K562 (cell line): ENCODE results near the gene PKHD1. TPM values are rescaled to one million over a fixed set of nuclear protein-coding genes. Genes with fewer than 3 reads are reported as not detected.

Experiments used
- ATAC-seq: fragments of 200-7000 bp; cut with Tn5 transposase; 3 replicates; pipeline ENCODE4 v1.9.1; 2020; ENCODE audit warnings: moderate library complexity
- BruUV-seq: library from RNA; stranded (reverse); fragments of 400-500 nt; replicated peaks from 2 replicates; lab custom pipeline; 2021; lab: Mats Ljungman, UMichigan
- CTCF ChIA-PET: fragments of 300-600 bp; formaldehyde crosslinking; extraction: SDS; loops from one replicate; lab custom pipeline; 2021; ENCODE audit warnings: low intra/inter-chr PET ratio; lab: Yijun Ruan, JAX
- POLR2A ChIA-PET: fragments of 300-600, 350-650 bp; sonication (Branson Sonifier 250); formaldehyde crosslinking; extraction: SDS; loops from one replicate; lab custom pipeline; 2021; ENCODE audit warnings: antibody characterized with exemption, inconsistent platforms; lab: Yijun Ruan, JAX
- DNase-seq, 4 experiments: peaks; one replicate each; pipeline versions ENCODE4 v3.0.0 to v3.0.0-alpha.2; 2011 to 2018; ENCODE audit warnings: low spot score in 3 of 4, mixed read lengths in 3 of 4; ENCODE audit errors: extremely low read depth in 1 of 4
- FAIRE-seq: peaks from 2 replicates; lab custom pipeline; 2011; peaks lifted over from hg19 to GRCh38; lab: Jason Lieb, UNC
- H2AFZ ChIP-seq: 2 replicates; pipeline ENCODE4 v1.6.0; 2011; ENCODE audit warnings: low read depth, low read length, control low read depth, inconsistent platforms
- H3K27ac ChIP-seq: fragments of 200-600 bp; 3 replicates; pipeline ENCODE4 v1.8.0; 2011; ENCODE audit warnings: low read depth, mild to moderate bottlenecking, control low read depth, inconsistent platforms, low read length, moderate library complexity, mixed read lengths; ENCODE audit errors: extremely low read depth
- H3K27me3 ChIP-seq, 2 experiments: fragments of 300-600 bp in 1 of 2; 2 replicates in 1 of 2; 3 replicates in 1 of 2; pipeline versions ENCODE4 v1.6.0 to v1.8.0; 2011; ENCODE audit warnings: inconsistent platforms in 2 of 2, low read length in 2 of 2, mild to moderate bottlenecking in 1 of 2, mixed read lengths in 1 of 2, moderate library complexity in 1 of 2; ENCODE audit not compliant: control insufficient read depth in 2 of 2, insufficient read depth in 2 of 2
- H3K36me3 ChIP-seq: fragments of 300-600 bp; 3 replicates; pipeline ENCODE4 v1.8.0; 2011; ENCODE audit warnings: mild to moderate bottlenecking, low read length, inconsistent platforms; ENCODE audit not compliant: control insufficient read depth, insufficient read depth
- H3K4me1 ChIP-seq, 2 experiments: fragments of 200-600 bp in 1 of 2; replicated peaks in 1 of 2; 2 replicates in 1 of 2; 3 replicates in 1 of 2; pipeline versions ENCODE4 v1.5.1 to v1.8.0; 2011; ENCODE audit warnings: inconsistent platforms in 2 of 2, low read length in 2 of 2, mild to moderate bottlenecking in 1 of 2, mixed read lengths in 1 of 2, moderate library complexity in 1 of 2; ENCODE audit not compliant: control insufficient read depth in 2 of 2, insufficient read depth in 2 of 2
- H3K4me2 ChIP-seq: 2 replicates; pipeline ENCODE4 v1.6.1; 2011; ENCODE audit warnings: low read length, control low read depth, inconsistent platforms, mixed read lengths; ENCODE audit not compliant: insufficient read depth
- H3K4me3 ChIP-seq: fragments of 200-600 bp; sonication (generic), shearing (Covaris generic); 2 replicates; pipeline ENCODE4 v1.5.1; 2016; ENCODE audit warnings: control low read depth, inconsistent platforms
- H3K79me2 ChIP-seq: fragments of 200-600 bp; 3 replicates; pipeline ENCODE4 v1.8.0; 2011; ENCODE audit warnings: low read length, inconsistent platforms; ENCODE audit not compliant: control insufficient read depth, insufficient read depth
- H3K9ac ChIP-seq, 2 experiments: 2 replicates each; pipeline versions ENCODE4 v1.6.0 to v1.6.1; 2011; ENCODE audit warnings: low read depth in 2 of 2, low read length in 2 of 2, control low read depth in 1 of 2, inconsistent platforms in 1 of 2, mild to moderate bottlenecking in 1 of 2, mixed read lengths in 1 of 2; ENCODE audit not compliant: insufficient read depth in 1 of 2
- H3K9me1 ChIP-seq: one replicate; pipeline ENCODE4 v1.6.0; 2011; ENCODE audit warnings: inconsistent platforms, mild to moderate bottlenecking, low read length, moderate library complexity; ENCODE audit not compliant: control insufficient read depth, insufficient read depth
- H3K9me3 ChIP-seq: replicated peaks from 2 replicates; pipeline ENCODE4 v1.5.1; 2011; ENCODE audit warnings: low read depth, low read length, inconsistent platforms; ENCODE audit not compliant: control insufficient read depth, insufficient read depth
- H4K20me1 ChIP-seq: replicated peaks from 2 replicates; pipeline ENCODE4 v1.6.1; 2011; ENCODE audit warnings: low read length, inconsistent platforms, mixed read lengths; ENCODE audit not compliant: control insufficient read depth, insufficient read depth
- CXXC5 ChIP-seq: fragments of 250-450 bp; sonication (Bioruptor Pico); IDR thresholded peaks from 2 replicates; pipeline ENCODE4 v1.8.0; 2022; ENCODE audit warnings: inconsistent platforms, mild to moderate bottlenecking, moderate library complexity
- HOMEZ ChIP-seq: fragments of 250-450 bp; sonication (Bioruptor Pico); IDR thresholded peaks from 2 replicates; pipeline ENCODE4 v1.4.0; 2020; ENCODE audit warnings: mild to moderate bottlenecking, moderate library complexity
- ILF3 ChIP-seq: fragments of 450-650 bp; IDR thresholded peaks from 2 replicates; pipeline ENCODE4 v1.6.1; 2018; ENCODE audit warnings: antibody characterized with exemption, mild to moderate bottlenecking, moderate library complexity, borderline replicate concordance
- RFX5 ChIP-seq: IDR thresholded peaks from 2 replicates; pipeline ENCODE4 v1.6.1; 2011; ENCODE audit warnings: low read depth, mild to moderate bottlenecking, improper control_type of control experiment, low read length
- SETDB1 ChIP-seq: IDR thresholded peaks from one replicate; pipeline ENCODE4 v1.6.1; 2012; ENCODE audit warnings: low read length, control low read depth, inconsistent platforms
- TAF9B ChIP-seq: fragments of 450-650 bp; IDR thresholded peaks from 2 replicates; pipeline ENCODE4 v1.6.1; 2018; ENCODE audit warnings: mild to moderate bottlenecking; ENCODE audit not compliant: partially characterized antibody
- ZC3H4 ChIP-seq: sonication (generic); formaldehyde crosslinking; IDR thresholded peaks from 2 replicates; pipeline ENCODE4 v1.9.0; 2021; ENCODE audit warnings: missing genetic modification reagents, borderline replicate concordance
- ZSCAN32 ChIP-seq: fragments of 450-650 bp; formaldehyde crosslinking; IDR thresholded peaks from 2 replicates; pipeline ENCODE4 v1.4.0; 2020; ENCODE audit warnings: mild to moderate bottlenecking, moderate library complexity
- WGBS: fragments of 100-300 bp; shearing (Covaris generic); methylation state at CpG from one replicate; pipeline ENCODE4 v1.1.6; 2016; ENCODE audit warnings: low coverage, mixed read lengths; ENCODE audit not compliant: insufficient coverage; ENCODE audit errors: missing lambda C conversion rate; 5-methylcytosine and 5-hydroxymethylcytosine counted together
- in situ Hi-C: fragments of 300-500 bp; cut with MboI; formaldehyde crosslinking; loops from 4 replicates; pipeline ENCODE4 v1.15.0; 2018; ENCODE audit warnings: inconsistent platforms, mixed read lengths
- intact Hi-C: fragments of 100-400 bp; cut with micrococcal nuclease; formaldehyde crosslinking; loops from 2 replicates; pipeline ENCODE4 v1.14.2; 2022
- polyA plus RNA-seq, 8 experiments: library from polyadenylated mRNA; depleted of rRNA in 4 of 8; stranded (reverse) in 5 of 8; unstranded in 3 of 8; fragments of >200 nt; fragmentation: Nextera tagmentation in 2 of 8; fragmentation: Illumina TruSeq in 1 of 8; extraction: Ambion mirVana in 2 of 8; extraction: Trizol in 1 of 8; gene quantifications; 2 replicates each; pipeline versions ENCODE4 v1.2.1 to v1.2.3, GENCODE V29; 2011 to 2014; ENCODE audit warnings: inconsistent platforms in 1 of 8, missing spikeins in 1 of 8
- total RNA-seq, 7 experiments: library from RNA; depleted of rRNA in 6 of 7; stranded (reverse); fragments of >200 nt in 6 of 7; fragmentation: Illumina TruSeq in 2 of 7; extraction: Trizol in 2 of 7; gene quantifications; 2 replicates each; pipeline versions ENCODE4 v1.2.1 to v1.2.3, GENCODE V29; 2011 to 2021; ENCODE audit warnings: low replicate concordance in 1 of 7

Gene PKHD1
- total and polyA plus RNA-seq, 9 of the 15 experiments (the other 6 are each of a cell fraction or from before 2014, with no cell fraction given): 0.01 to 0.04 (median 0.01) TPM; not detected in 6

DNA sequence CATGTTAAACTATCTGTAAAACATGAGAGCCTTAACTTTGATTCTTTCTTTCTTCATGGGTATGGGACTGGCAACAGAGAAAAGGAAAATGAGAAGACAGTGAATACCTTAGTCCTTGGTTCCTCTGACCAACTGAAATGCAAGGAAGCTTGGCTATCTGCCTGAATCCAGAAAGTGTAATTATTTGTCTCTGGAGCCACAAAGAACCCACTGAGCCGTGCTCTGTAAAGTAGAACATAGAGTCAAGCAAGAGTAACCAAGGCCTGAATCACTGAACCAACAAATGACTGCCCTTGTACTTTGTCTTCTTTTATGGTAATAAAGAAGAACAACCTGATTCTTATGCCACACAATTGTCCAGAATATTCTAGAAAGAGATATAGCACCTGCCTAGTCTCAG, 27.6 kb downstream of the PKHD1 start:
- no peaks in the 10 kb centered on the region for H3K36me3 ChIP-seq
- peaks cover 4% of the 10 kb centered on the region for H3K9me1 ChIP-seq
- ATAC-seq (no peak), FAIRE-seq (no peak), DNase-seq (no peak)
- no peaks in the 10 kb centered on the region for H3K4me1 ChIP-seq
- no peak for TF ChIP-seq ZC3H4 (CRISPR knock-in tag)
- TF ChIP-seq ILF3: no peak
- TF ChIP-seq TAF9B: no peak
- no peaks in the 10 kb centered on the region for H4K20me1 ChIP-seq
- H2AFZ ChIP-seq: no peak overlapping the region
- no peaks in the 10 kb centered on the region for H3K27me3 ChIP-seq
- H3K27ac ChIP-seq: no peak overlapping the region
- ChIA-PET CTCF (no interaction called here), POLR2A (no interaction called here)
- intact Hi-C loops: no loop called here
- no peak overlapping the region for H3K9ac ChIP-seq
- no peak overlapping the region for H3K4me3 ChIP-seq
- WGBS: 10% methylated on average over 1 of the region's 1 CpG
- in situ Hi-C loops: no loop called here
- no peaks in the 10 kb centered on the region for H3K9me3 ChIP-seq
- H3K4me2 ChIP-seq: no peak overlapping the region
- BruUV-seq: no TSS peak
- H3K79me2 ChIP-seq: no peaks in the 10 kb centered on the region

DNA sequence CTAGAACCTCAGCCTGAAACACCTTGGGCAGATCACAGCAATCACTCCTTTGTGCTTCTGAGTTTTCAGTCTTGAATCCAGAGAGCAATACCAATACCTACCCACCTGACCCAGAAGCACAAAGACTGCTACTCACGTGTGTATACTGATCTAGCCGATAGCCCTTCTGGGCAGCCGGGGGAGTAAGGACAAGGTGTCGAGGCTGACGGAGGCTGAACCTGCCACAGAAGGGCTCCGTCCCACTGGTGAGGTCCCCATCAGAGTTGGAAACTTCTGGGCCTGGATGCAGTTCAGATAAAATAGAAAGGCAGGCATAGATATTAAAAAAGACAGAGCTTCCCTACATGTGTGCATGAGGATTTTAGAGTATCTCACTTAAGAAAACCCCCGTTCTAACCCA, 32.0 kb downstream of the PKHD1 start:
- H2AFZ ChIP-seq: no peak overlapping the region
- DNase-seq (no peak), ATAC-seq (no peak), FAIRE-seq (no peak)
- no peak overlapping the region for H3K9ac ChIP-seq
- ChIA-PET CTCF (no interaction called here), POLR2A (no interaction called here)
- H3K9me3 ChIP-seq: no peaks in the 10 kb centered on the region
- H4K20me1 ChIP-seq: no peaks in the 10 kb centered on the region
- no peak for TF ChIP-seq HOMEZ (CRISPR knock-in tag)
- no peak for TF ChIP-seq CXXC5 (CRISPR knock-in tag)
- no peak for TF ChIP-seq RFX5
- TF ChIP-seq SETDB1: no peak
- no peak for TF ChIP-seq ZSCAN32 (CRISPR knock-in tag)
- H3K4me2 ChIP-seq: no peak overlapping the region
- peaks cover 4% of the 10 kb centered on the region for H3K9me1 ChIP-seq
- BruUV-seq: no TSS peak
- H3K4me3 ChIP-seq: no peak overlapping the region
- no peaks in the 10 kb centered on the region for H3K27me3 ChIP-seq
- H3K4me1 ChIP-seq: no peaks in the 10 kb centered on the region
- H3K79me2 ChIP-seq: no peaks in the 10 kb centered on the region
- intact Hi-C loops (no loop called here), in situ Hi-C loops (no loop called here)
- no peak overlapping the region for H3K27ac ChIP-seq
- WGBS: 0% methylated on average over 7 of the region's 7 CpGs
- H3K36me3 ChIP-seq: no peaks in the 10 kb centered on the region
